Keratinocyte (primary cell): ENCODE data around the gene TSPAN18. TPM values are rescaled to one million over a fixed set of nuclear protein-coding genes. Genes with fewer than 3 reads are reported as not detected.

ENCODE experiments used
- DNase-seq: peaks from one replicate; pipeline ENCODE4 v3.0.0-alpha.2; 2011; ENCODE audit warnings: low read depth, missing footprints, low spot score
- FAIRE-seq: peaks from 2 replicates; lab custom pipeline; 2011; peaks lifted over from hg19 to GRCh38; lab: Jason Lieb, UNC
- H2AFZ ChIP-seq: 2 replicates; pipeline ENCODE4 v1.6.0; 2012; ENCODE audit warnings: low read length, control low read depth, inconsistent platforms; ENCODE audit not compliant: control insufficient read depth
- H3K27ac ChIP-seq: 2 replicates; pipeline ENCODE4 v1.5.1; 2011; ENCODE audit warnings: low read length; ENCODE audit not compliant: control insufficient read depth, insufficient read depth
- H3K27me3 ChIP-seq: 3 replicates; pipeline ENCODE4 v1.6.0; 2011; ENCODE audit warnings: low read length; ENCODE audit not compliant: control insufficient read depth, insufficient read depth; ENCODE audit errors: extremely low read depth
- H3K36me3 ChIP-seq, 2 experiments: 2 replicates in 1 of 2; 3 replicates in 1 of 2; pipeline ENCODE4 v1.5.1; 2011; ENCODE audit warnings: low read length in 2 of 2, mild to moderate bottlenecking in 1 of 2; ENCODE audit not compliant: control insufficient read depth in 2 of 2, insufficient read depth in 2 of 2; ENCODE audit errors: extremely low read depth in 1 of 2
- H3K4me1 ChIP-seq: 3 replicates; pipeline ENCODE4 v1.5.1; 2011; ENCODE audit warnings: low read length; ENCODE audit not compliant: control insufficient read depth, insufficient read depth; ENCODE audit errors: extremely low read depth
- H3K4me2 ChIP-seq: 3 replicates; pipeline ENCODE4 v1.6.0; 2011; ENCODE audit warnings: low read depth, low read length; ENCODE audit not compliant: control insufficient read depth, insufficient read depth; ENCODE audit errors: extremely low read depth
- H3K4me3 ChIP-seq, 3 experiments: fragments of 200-600 bp in 1 of 3; sonication (generic) in 1 of 3; 2 replicates in 2 of 3; 3 replicates in 1 of 3; pipeline ENCODE4 v1.5.1; 2011 to 2016; ENCODE audit warnings: low read length in 3 of 3, mild to moderate bottlenecking in 3 of 3, control low read depth in 2 of 3, inconsistent platforms in 1 of 3, low read depth in 1 of 3, mixed read lengths in 1 of 3, mixed run types in 1 of 3, moderate library complexity in 1 of 3; ENCODE audit not compliant: control insufficient read depth in 2 of 3, insufficient read depth in 2 of 3; ENCODE audit errors: extremely low read depth in 1 of 3
- H3K79me2 ChIP-seq: 2 replicates; pipeline ENCODE4 v1.6.0; 2012; ENCODE audit warnings: low read length; ENCODE audit not compliant: control insufficient read depth, insufficient read depth
- H3K9ac ChIP-seq: 3 replicates; pipeline ENCODE4 v1.6.0; 2011; ENCODE audit warnings: low read length; ENCODE audit not compliant: control insufficient read depth, insufficient read depth; ENCODE audit errors: extremely low read depth
- H3K9me1 ChIP-seq: 3 replicates; pipeline ENCODE4 v1.6.0; 2011; ENCODE audit warnings: low read length; ENCODE audit not compliant: control insufficient read depth, insufficient read depth; ENCODE audit errors: extremely low read depth
- H3K9me3 ChIP-seq: 2 replicates; pipeline ENCODE4 v1.5.1; 2012; ENCODE audit warnings: low read depth, low read length; ENCODE audit not compliant: control insufficient read depth
- H4K20me1 ChIP-seq: 3 replicates; pipeline ENCODE4 v1.6.0; 2011; ENCODE audit warnings: low read length; ENCODE audit not compliant: control insufficient read depth, insufficient read depth; ENCODE audit errors: extremely low read depth
- CTCF ChIP-seq, 3 experiments: IDR thresholded peaks in 1 of 3; conservative IDR thresholded peaks in 1 of 3; optimal IDR thresholded peaks in 1 of 3; 2 replicates in 2 of 3; 3 replicates in 1 of 3; pipeline versions ENCODE3 to v1.5.1; 2011; ENCODE audit warnings: low read length in 3 of 3, mild to moderate bottlenecking in 3 of 3, moderate library complexity in 2 of 3, control low read depth in 1 of 3, inconsistent platforms in 1 of 3; ENCODE audit not compliant: insufficient read depth in 2 of 3; ENCODE audit errors: extremely low read depth in 1 of 3
- EZH2 ChIP-seq: IDR thresholded peaks from one replicate; pipeline ENCODE4 v1.6.1; 2012; ENCODE audit warnings: inconsistent platforms, mild to moderate bottlenecking, low read length, moderate library complexity
- dilution Hi-C: fragments of 300-500 bp; cut with MboI; formaldehyde crosslinking; loops from one replicate; pipeline ENCODE4 v1.7.0; 2020; ENCODE audit warnings: low sequenced_read_pairs; ENCODE audit not compliant: extremely low pct_ligation_motif_present
- polyA plus RNA-seq, 5 experiments: library from polyadenylated mRNA; depleted of rRNA in 3 of 5; stranded (reverse) in 3 of 5; stranded (forward) in 1 of 5; unstranded in 1 of 5; fragments of >200 nt; gene quantifications; 1 replicate in 1 of 5; 2 replicates in 3 of 5; 3 replicates in 1 of 5; pipeline versions ENCODE4 v1.2.1 to v1.2.3, GENCODE V29; 2011 to 2012; ENCODE audit warnings: missing spikeins in 2 of 5, low read depth in 1 of 5, low replicate concordance in 1 of 5

Gene TSPAN18
- polyA plus RNA-seq, 1 donor (not counting 4 experiments of a cell fraction or from before 2014, with no cell fraction given): not detected

GRCh38 chr11:44946263-44946662 is 219.5 kb downstream of the TSPAN18 start:
- peaks cover 7 to 8% of the 10 kb centered on the region in 2 experiments for H3K36me3 ChIP-seq
- peaks cover 16% of the 10 kb centered on the region for H3K79me2 ChIP-seq
- dilution Hi-C loops: loop anchor here (25.0 kb wide), 1 partner anchor 391 kb away; no protein-coding TSS in a partner anchor
- H4K20me1 ChIP-seq: peaks cover 25% of the 10 kb centered on the region
- H2AFZ ChIP-seq: no peak overlapping the region
- no peak overlapping the region for H3K27ac ChIP-seq
- H3K9me3 ChIP-seq: no peaks in the 10 kb centered on the region
- H3K4me3 ChIP-seq: no peak overlapping the region
- H3K9me1 ChIP-seq: no peaks in the 10 kb centered on the region
- no peak overlapping the region for H3K4me2 ChIP-seq
- TF ChIP-seq CTCF (optimal IDR thresholded peaks at IDR 0.05 in 1 of 3, IDR thresholded peaks at IDR 0.05 in 1 of 3, conservative IDR thresholded peaks at IDR 0.05 in 1 of 3; ENCODE audit: extremely low read depth in 1 of 3, insufficient read depth in 2 of 3, low read length in 3 of 3): no peak
- no peak for TF ChIP-seq EZH2
- H3K27me3 ChIP-seq: no peaks in the 10 kb centered on the region
- peaks cover 20% of the 10 kb centered on the region for H3K4me1 ChIP-seq
- H3K9ac ChIP-seq: no peak overlapping the region
- FAIRE-seq (no peak), DNase-seq (no peak)

- TF ChIP-seq EZH2 (no peak), CTCF (optimal IDR thresholded peaks at IDR 0.05 in 1 of 3, IDR thresholded peaks at IDR 0.05 in 1 of 3, conservative IDR thresholded peaks at IDR 0.05 in 1 of 3; ENCODE audit: extremely low read depth in 1 of 3, insufficient read depth in 2 of 3, low read length in 3 of 3) (no peak)
- peaks cover 7 to 8% of the 10 kb centered on the region in 2 experiments for H3K36me3 ChIP-seq
- DNase-seq (no peak), FAIRE-seq (no peak)
- H3K9me3 ChIP-seq: no peaks in the 10 kb centered on the region
- no peak overlapping the region for H3K9ac ChIP-seq
- no peak overlapping the region for H3K27ac ChIP-seq
- no peaks in the 10 kb centered on the region for H3K27me3 ChIP-seq
- H3K4me2 ChIP-seq: no peak overlapping the region
- H3K79me2 ChIP-seq: peaks cover 11% of the 10 kb centered on the region
- H3K4me3 ChIP-seq: no peak overlapping the region
- H3K9me1 ChIP-seq: no peaks in the 10 kb centered on the region
- dilution Hi-C loops: loop anchor here (25.0 kb wide), 1 partner anchor 390 kb away; no protein-coding TSS in a partner anchor
- H2AFZ ChIP-seq: no peak overlapping the region
- peaks cover 19% of the 10 kb centered on the region for H4K20me1 ChIP-seq
- H3K4me1 ChIP-seq: peaks cover 20% of the 10 kb centered on the region
Measured at GRCh38 chr11:44947114-44947513, 220.4 kb downstream of the TSPAN18 start.
